ENCODE results near the gene HEATR3.

Gene HEATR3

GRCh38 chr16:50065624-50066481, at the start of gene HEATR3:
HEATR3 (plus strand) TSS chr16:50065970; CDS start chr16:50066132, 162 bp downstream.
- DNase-seq, result peak; percentile 96

- no peak for DNase-seq
Observed at GRCh38 chr16:50017553-50017952, 48.2 kb upstream of the HEATR3 start.

- no peak for DNase-seq
Observed at GRCh38 chr16:50021544-50021943, 44.2 kb upstream of the HEATR3 start.

GRCh38 chr16:50023641-50024040, 42.1 kb upstream of the HEATR3 start:
- no peak for DNase-seq

- no peak for DNase-seq
Observed at GRCh38 chr16:50024207-50024606, 41.6 kb upstream of the HEATR3 start.

- DNase-seq, result peak; percentile 95
Observed at GRCh38 chr16:50024684-50025536, 40.9 kb upstream of the HEATR3 start, which contains the start of gene CNEP1R1. CNEP1R1 (plus strand) TSS chr16:50025225; CDS start chr16:50025316, 91 bp downstream.

- DNase-seq, result no peak
Observed at GRCh38 chr16:50025537-50025931, 40.2 kb upstream of the HEATR3 start.

- no peak for DNase-seq
Observed at GRCh38 chr16:50027829-50028228, 37.9 kb upstream of the HEATR3 start.

- DNase-seq, result no peak
Observed at GRCh38 chr16:50035468-50035992, 30.2 kb upstream of the HEATR3 start.

GRCh38 chr16:50036426-50036825, 29.3 kb upstream of the HEATR3 start:
- DNase-seq, result no peak

GRCh38 chr16:50037662-50038220, 28.0 kb upstream of the HEATR3 start:
- no peak for DNase-seq

GRCh38 chr16:50038286-50038685, 27.5 kb upstream of the HEATR3 start:
- DNase-seq, result no peak

GRCh38 chr16:50038756-50039529, 26.8 kb upstream of the HEATR3 start:
- peak; percentile 73 for DNase-seq

- no peak for DNase-seq
Observed at GRCh38 chr16:50040018-50040417, 25.8 kb upstream of the HEATR3 start.

- no peak for DNase-seq
Observed at GRCh38 chr16:50040710-50041109, 25.1 kb upstream of the HEATR3 start.

- DNase-seq, result no peak
Observed at GRCh38 chr16:50043358-50043757, 22.4 kb upstream of the HEATR3 start.

- DNase-seq, result no peak
Observed at GRCh38 chr16:50045412-50045811, 20.4 kb upstream of the HEATR3 start.

GRCh38 chr16:50046853-50047252, 18.9 kb upstream of the HEATR3 start:
- DNase-seq, result no peak

GRCh38 chr16:50047864-50048263, 17.9 kb upstream of the HEATR3 start:
- DNase-seq, result no peak

- DNase-seq, result no peak
Observed at GRCh38 chr16:50050802-50051201, 15.0 kb upstream of the HEATR3 start.

GRCh38 chr16:50056226-50056625, 9.5 kb upstream of the HEATR3 start:
- no peak for DNase-seq

GRCh38 chr16:50058091-50058771, 7.5 kb upstream of the HEATR3 start:
- DNase-seq, result no peak

All from CD4-positive, alpha-beta T cell treated with Interleukin-15 for 1 hour (primary cell).